B cell (primary cell): ENCODE measurements around the gene TSPAN32. TPM values are rescaled to one million over a fixed set of nuclear protein-coding genes. Genes with fewer than 3 reads are reported as not detected.

Source experiments
- ATAC-seq: fragments of 200-7000 bp; cut with Tn5 transposase; one replicate; pipeline ENCODE4 v1.10.0; 2021; ENCODE audit warnings: low read depth, mild to moderate bottlenecking, moderate number of reproducible peaks, moderate library complexity
- CTCF ChIA-PET: fragments of 350-600 bp; sonication (Branson Sonifier 250); formaldehyde crosslinking; loops from one replicate; lab custom pipeline; 2021; ENCODE audit warnings: antibody characterized with exemption, inconsistent platforms; lab: Charles Lee
- POLR2A ChIA-PET: fragments of 350-600 bp; sonication (Branson Sonifier 250); formaldehyde crosslinking; loops from one replicate; lab custom pipeline; 2021; ENCODE audit warnings: antibody characterized with exemption; lab: Charles Lee
- DNase-seq: peaks from one replicate; pipeline ENCODE4 v3.0.0; 2013
- H2AFZ ChIP-seq: 2 replicates; pipeline ENCODE4 v1.6.1; 2012; ENCODE audit warnings: mild to moderate bottlenecking, low read depth, low read length; ENCODE audit not compliant: insufficient read depth, poor library complexity, severe bottlenecking
- H3K27ac ChIP-seq, 2 donors: 1 replicate in 1 of 2; 2 replicates in 1 of 2; pipeline ENCODE4 v1.5.1; 2012 to 2013; ENCODE audit warnings: low read length in 2 of 2, mild to moderate bottlenecking in 2 of 2, moderate library complexity in 1 of 2
- H3K27me3 ChIP-seq, 4 experiments: fragments of 200-600 bp in 1 of 4; sonication (generic) in 1 of 4; replicated peaks in 1 of 4; 1 replicate in 2 of 4; 2 replicates in 2 of 4; pipeline versions ENCODE4 v1.6.1 to v1.7.0; 2013 to 2016; ENCODE audit warnings: low read length in 3 of 4, mild to moderate bottlenecking in 2 of 4, mixed read lengths in 1 of 4, moderate library complexity in 1 of 4; ENCODE audit not compliant: insufficient read depth in 4 of 4, control insufficient read depth in 3 of 4; ENCODE audit errors: control extremely low read depth in 1 of 4
- H3K36me3 ChIP-seq, 2 experiments: replicated peaks in 1 of 2; 1 replicate in 1 of 2; 2 replicates in 1 of 2; pipeline versions ENCODE4 v1.6.1 to v1.7.1; 2013; ENCODE audit warnings: low read length in 1 of 2; ENCODE audit not compliant: insufficient read depth in 2 of 2, control insufficient read depth in 1 of 2; ENCODE audit errors: control extremely low read depth in 1 of 2, extremely low read depth in 1 of 2
- H3K4me1 ChIP-seq, 2 donors: fragments of 200-600 bp in 1 of 2; sonication (generic) in 1 of 2; 1 replicate in 1 of 2; 2 replicates in 1 of 2; pipeline versions ENCODE4 v1.5.1 to v1.6.1; 2013 to 2017; ENCODE audit warnings: low read length in 2 of 2; ENCODE audit not compliant: control insufficient read depth in 2 of 2, insufficient read depth in 2 of 2
- H3K4me2 ChIP-seq: replicated peaks from 2 replicates; pipeline ENCODE3; 2012; ENCODE audit warnings: mild to moderate bottlenecking, low read depth, low read length; ENCODE audit not compliant: poor library complexity, severe bottlenecking
- H3K4me3 ChIP-seq, 5 experiments: fragments of 200-600 bp in 1 of 5; sonication (generic) in 1 of 5; 1 replicate in 3 of 5; 2 replicates in 2 of 5; pipeline versions ENCODE4 v1.5.1 to v1.7.0; 2011 to 2016; ENCODE audit warnings: low read length in 4 of 5, mild to moderate bottlenecking in 4 of 5, low read depth in 2 of 5, control low read depth in 1 of 5, moderate library complexity in 1 of 5; ENCODE audit not compliant: insufficient read depth in 1 of 5; ENCODE audit errors: control extremely low read depth in 1 of 5, extremely low read depth in 1 of 5
- H3K79me2 ChIP-seq: fragments of 200-600 bp; sonication (generic); one replicate; pipeline ENCODE4 v1.6.0; 2016; ENCODE audit warnings: low read length; ENCODE audit not compliant: control insufficient read depth, insufficient read depth
- H3K9ac ChIP-seq: fragments of 200-600 bp; sonication (generic); 2 replicates; pipeline ENCODE4 v1.6.1; 2017; ENCODE audit warnings: mild to moderate bottlenecking, low read length, moderate library complexity
- H3K9me3 ChIP-seq, 3 donors: one replicate each; pipeline versions ENCODE4 v1.6.1 to v1.7.1; 2013; ENCODE audit warnings: low read length in 2 of 3; ENCODE audit not compliant: control insufficient read depth in 2 of 3, insufficient read depth in 1 of 3; ENCODE audit errors: control extremely low read depth in 1 of 3
- H4K20me1 ChIP-seq: 2 replicates; pipeline ENCODE4 v1.6.0; 2012; ENCODE audit warnings: mild to moderate bottlenecking, low read length; ENCODE audit not compliant: insufficient read depth, control insufficient read depth, poor library complexity, severe bottlenecking
- H3K27ac Mint-ChIP-seq: one replicate; pipeline ENCODE4 v1.8.0; 2021; ENCODE audit warnings: mixed read lengths
- H3K27me3 Mint-ChIP-seq: one replicate; pipeline ENCODE4 v1.8.0; 2021; ENCODE audit warnings: mixed read lengths
- H3K4me1 Mint-ChIP-seq: one replicate; pipeline ENCODE4 v1.8.0; 2021; ENCODE audit warnings: mixed read lengths
- H3K4me3 Mint-ChIP-seq: one replicate; pipeline ENCODE4 v1.8.0; 2021; ENCODE audit warnings: mixed read lengths
- H3K9me3 Mint-ChIP-seq: one replicate; pipeline ENCODE4 v1.8.0; 2022; ENCODE audit warnings: mixed read lengths; ENCODE audit not compliant: insufficient read depth
- CTCF ChIP-seq: fragments of 200-600 bp; IDR thresholded peaks from one replicate; pipeline ENCODE4 v1.8.0; 2022; ENCODE audit warnings: antibody characterized with exemption, mild to moderate bottlenecking
- EZH2 ChIP-seq: IDR thresholded peaks from 2 replicates; pipeline ENCODE4 v1.6.1; 2012; ENCODE audit warnings: borderline replicate concordance, low read depth, mild to moderate bottlenecking, moderate library complexity, low read length; ENCODE audit not compliant: insufficient read depth, poor library complexity, severe bottlenecking
- WGBS: methylation state at CpG from one replicate; pipeline ENCODE4 v1.1.5; 2013; ENCODE audit warnings: missing lambda C conversion rate; ENCODE audit not compliant: insufficient coverage; 5-methylcytosine and 5-hydroxymethylcytosine counted together
- intact Hi-C: fragments of 100-400 bp; cut with micrococcal nuclease; formaldehyde crosslinking; loops from one replicate; pipeline ENCODE4 v1.10.0; 2022
- polyA plus RNA-seq: library from polyadenylated mRNA; depleted of rRNA; stranded (reverse); fragments of >200 nt; gene quantifications from 2 replicates; pipeline ENCODE4 v1.2.3, GENCODE V29; 2012
- total RNA-seq, 2 donors: library from RNA; stranded (reverse); fragments of 120-200 nt in 1 of 2; gene quantifications; 1 replicate in 1 of 2; 2 replicates in 1 of 2; pipeline versions ENCODE4 v1.2.3 to v1.2.4, GENCODE V29; 2013 to 2022

The TSPAN32 gene
- total and polyA plus RNA-seq, 2 donors (not counting 1 experiment from before 2014, with no cell fraction given), result 22.2 to 75.9 TPM

GRCh38 chr11:2306877-2307500, 5.2 kb downstream of the TSPAN32 start:
- Histone ChIP-seq H3K4me3 (no peak overlapping the region), H3K4me2 (no peak overlapping the region), H3K9ac (no peak overlapping the region), H4K20me1 (no peaks in the 10 kb centered on the region), H3K27me3 (no peaks in the 10 kb centered on the region), H3K36me3 (no peaks in the 10 kb centered on the region), H3K27ac (no peak overlapping the region), H2AFZ (no peak overlapping the region), H3K9me3 (no peaks in the 10 kb centered on the region), H3K4me1 (peaks cover 43 to 45% of the 10 kb centered on the region in 2 donors), H3K79me2 (peaks cover 31% of the 10 kb centered on the region)
- TF ChIP-seq EZH2 (no peak), CTCF (no peak)
- ChIA-PET POLR2A (interaction anchor here (3.1 kb wide), 1 partner anchor 113 kb away, joined by 22 read pairs; no protein-coding TSS in a partner anchor), CTCF (interaction anchor here (1.3 to 15.0 kb wide), 9 partner anchors 11 to 225 kb away, joined by 4 to 583 read pairs (median 19); partner anchors contain the start of gene TSSC4)
- H3K4me1 Mint-ChIP-seq, result peaks cover 35% of the 10 kb centered on the region
- WGBS, result 82% methylated on average over 14 of the region's 14 CpGs
- no peak overlapping the region for H3K4me3 Mint-ChIP-seq
- no peak overlapping the region for H3K27ac Mint-ChIP-seq
- intact Hi-C loops, result no loop called here
- no peaks in the 10 kb centered on the region for H3K27me3 Mint-ChIP-seq
- H3K9me3 Mint-ChIP-seq, result no peaks in the 10 kb centered on the region
- ATAC-seq (no peak), DNase-seq (no peak)
